ENCODE measurements around the gene LYSMD1.

LYSMD1 gene

DNA sequence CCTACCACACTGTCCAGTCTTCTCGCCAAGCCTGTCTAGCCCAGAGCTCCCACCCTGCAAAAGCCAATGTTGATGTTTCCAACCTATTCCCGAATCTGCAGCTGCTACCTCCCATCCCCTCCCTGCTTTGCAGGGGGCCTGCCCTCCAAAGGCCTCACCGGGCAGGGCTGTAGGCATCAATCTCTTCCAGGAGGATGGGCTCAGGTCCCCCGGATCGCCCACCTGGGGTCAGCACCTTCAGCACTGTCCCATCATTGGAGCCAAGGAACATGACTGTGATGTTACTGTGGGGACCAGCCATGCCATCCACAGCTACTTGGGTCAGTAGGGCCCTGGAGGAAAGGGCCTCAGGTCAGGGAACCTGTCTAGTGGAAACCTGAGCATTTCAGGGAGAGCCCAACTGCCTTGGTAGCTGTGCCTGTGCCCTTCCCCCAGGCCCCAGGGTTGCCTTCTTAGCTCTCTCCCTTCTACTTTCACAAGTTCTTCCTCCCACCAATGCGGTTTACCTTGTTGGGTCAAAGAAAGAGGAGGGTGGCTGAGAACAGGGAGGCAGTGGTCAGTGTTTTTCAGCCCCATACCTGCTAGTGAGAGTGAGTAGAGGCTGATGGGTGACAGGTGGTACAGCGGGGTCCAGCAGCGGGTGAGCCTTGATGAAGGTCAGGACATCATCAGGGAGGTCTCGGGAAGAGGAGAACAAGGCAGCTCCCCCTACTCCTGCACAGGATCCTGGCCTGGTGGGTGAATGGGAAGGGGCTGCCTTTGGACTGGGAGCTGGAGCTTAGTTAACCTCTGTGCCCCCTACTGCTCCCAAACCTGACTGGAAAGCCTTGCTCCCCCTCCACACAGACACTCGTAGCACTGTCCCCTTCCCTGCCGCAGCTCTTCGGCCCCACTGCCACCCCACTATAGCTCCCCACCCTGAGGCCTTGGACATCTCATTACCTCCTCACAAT lies 30.0 kb downstream of the LYSMD1 start:
- TF ChIP-seq, protein P1, sequence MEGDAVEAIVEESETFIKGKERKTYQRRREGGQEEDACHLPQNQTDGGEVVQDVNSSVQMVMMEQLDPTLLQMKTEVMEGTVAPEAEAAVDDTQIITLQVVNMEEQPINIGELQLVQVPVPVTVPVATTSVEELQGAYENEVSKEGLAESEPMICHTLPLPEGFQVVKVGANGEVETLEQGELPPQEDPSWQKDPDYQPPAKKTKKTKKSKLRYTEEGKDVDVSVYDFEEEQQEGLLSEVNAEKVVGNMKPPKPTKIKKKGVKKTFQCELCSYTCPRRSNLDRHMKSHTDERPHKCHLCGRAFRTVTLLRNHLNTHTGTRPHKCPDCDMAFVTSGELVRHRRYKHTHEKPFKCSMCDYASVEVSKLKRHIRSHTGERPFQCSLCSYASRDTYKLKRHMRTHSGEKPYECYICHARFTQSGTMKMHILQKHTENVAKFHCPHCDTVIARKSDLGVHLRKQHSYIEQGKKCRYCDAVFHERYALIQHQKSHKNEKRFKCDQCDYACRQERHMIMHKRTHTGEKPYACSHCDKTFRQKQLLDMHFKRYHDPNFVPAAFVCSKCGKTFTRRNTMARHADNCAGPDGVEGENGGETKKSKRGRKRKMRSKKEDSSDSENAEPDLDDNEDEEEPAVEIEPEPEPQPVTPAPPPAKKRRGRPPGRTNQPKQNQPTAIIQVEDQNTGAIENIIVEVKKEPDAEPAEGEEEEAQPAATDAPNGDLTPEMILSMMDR (IDR thresholded peaks at IDR 0.05; ENCODE audit: insufficient read depth, missing control alignments): peak; percentile 3
- FAIRE-seq (no peak), DNase-seq (ENCODE audit: insufficient read length, low spot score) (no peak)

DNA sequence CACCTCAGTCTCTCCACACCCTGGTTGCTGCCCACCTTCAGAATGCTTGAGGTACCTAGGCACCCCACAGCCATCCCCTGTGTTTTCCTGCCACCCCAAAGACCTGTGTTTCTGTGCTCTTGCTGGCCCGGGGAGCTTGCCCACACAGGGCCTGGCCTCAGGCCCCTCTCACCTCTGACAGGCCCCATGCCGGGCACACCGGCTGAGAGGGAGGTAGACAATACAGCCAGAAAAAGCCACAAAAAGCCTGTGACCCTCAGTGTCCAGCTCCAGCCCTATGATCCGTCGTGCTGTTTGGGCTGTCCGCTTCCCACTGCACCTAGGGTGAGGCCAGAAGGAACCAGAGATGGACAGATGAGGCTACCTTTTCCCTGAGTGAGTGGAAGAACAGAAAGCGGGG lies 30.7 kb downstream of the LYSMD1 start:
- FAIRE-seq: no peak
- no peak for DNase-seq (ENCODE audit: insufficient read length, low spot score)
- TF ChIP-seq, protein P1 (IDR thresholded peaks at IDR 0.05; ENCODE audit: insufficient read depth, missing control alignments): no peak

DNA sequence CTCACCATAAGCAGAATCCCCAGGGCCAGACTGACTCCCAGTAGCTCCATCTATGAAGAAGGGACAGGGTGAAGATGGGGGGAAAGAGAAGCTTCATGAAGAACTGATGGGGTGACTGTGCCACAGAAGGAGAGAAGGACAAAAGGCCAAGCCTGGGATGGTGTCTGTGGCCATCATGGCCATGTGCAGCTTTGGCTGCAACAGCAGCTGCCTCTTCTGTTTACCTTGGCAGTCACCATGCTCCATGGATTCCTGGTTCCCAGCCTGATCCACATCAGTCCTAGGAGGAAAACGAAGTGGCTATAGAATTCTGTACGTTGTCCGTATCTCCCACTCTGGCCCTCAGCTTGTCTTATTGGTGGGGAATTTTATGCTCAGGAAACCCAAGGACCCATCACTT lies 31.3 kb downstream of the LYSMD1 start:
- FAIRE-seq: no peak

GRCh38 chr1:151133018-151133806 lies 32.5 kb downstream of the LYSMD1 start:
- FAIRE-seq (no peak), DNase-seq (ENCODE audit: insufficient read length, low spot score) (no peak)
- TF ChIP-seq, protein P1 (IDR thresholded peaks at IDR 0.05; ENCODE audit: insufficient read depth, missing control alignments): no peak

More for the DNA sequence above, 31.3 kb downstream of the LYSMD1 start:
- TF ChIP-seq, protein P1 (IDR thresholded peaks at IDR 0.05; ENCODE audit: insufficient read depth, missing control alignments): no peak
- no peak for DNase-seq (ENCODE audit: insufficient read length, low spot score)

DNA sequence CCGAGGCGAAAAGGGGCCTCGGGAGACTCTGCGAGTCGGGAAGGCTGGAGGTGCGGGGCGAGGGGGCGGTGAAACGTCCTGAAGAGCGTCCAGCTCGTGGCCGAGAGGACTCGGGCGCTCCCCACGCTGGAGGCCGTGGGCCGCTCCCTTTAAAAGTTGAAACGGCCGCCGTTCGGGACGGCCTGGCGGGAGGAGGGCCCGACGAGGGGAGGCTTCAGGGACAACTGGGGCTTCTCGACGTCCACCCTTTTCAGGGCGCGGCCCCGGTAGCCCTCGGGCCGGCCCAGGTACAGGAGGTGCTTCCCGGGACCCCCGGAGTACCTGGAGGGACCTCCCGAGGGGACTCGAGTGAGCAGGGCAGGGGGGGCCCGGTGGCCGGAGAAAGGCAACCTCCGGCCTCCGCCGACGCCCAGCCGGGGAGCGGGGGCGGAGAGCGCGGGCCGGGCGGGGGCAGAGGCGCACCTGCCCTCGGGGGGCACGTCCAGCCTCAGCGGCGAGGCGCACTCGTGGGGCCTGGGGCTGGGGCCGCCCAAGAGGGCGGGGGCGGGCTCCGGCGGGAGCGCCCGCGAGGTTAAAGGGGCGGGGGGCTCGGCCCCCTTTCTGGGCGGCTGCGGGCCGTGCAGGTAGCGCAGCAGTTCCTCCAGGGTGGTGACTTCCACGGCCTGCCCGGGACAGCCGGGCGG lies 33.2 kb downstream of the LYSMD1 start:
- no peak for DNase-seq (ENCODE audit: insufficient read length, low spot score)

DNA sequence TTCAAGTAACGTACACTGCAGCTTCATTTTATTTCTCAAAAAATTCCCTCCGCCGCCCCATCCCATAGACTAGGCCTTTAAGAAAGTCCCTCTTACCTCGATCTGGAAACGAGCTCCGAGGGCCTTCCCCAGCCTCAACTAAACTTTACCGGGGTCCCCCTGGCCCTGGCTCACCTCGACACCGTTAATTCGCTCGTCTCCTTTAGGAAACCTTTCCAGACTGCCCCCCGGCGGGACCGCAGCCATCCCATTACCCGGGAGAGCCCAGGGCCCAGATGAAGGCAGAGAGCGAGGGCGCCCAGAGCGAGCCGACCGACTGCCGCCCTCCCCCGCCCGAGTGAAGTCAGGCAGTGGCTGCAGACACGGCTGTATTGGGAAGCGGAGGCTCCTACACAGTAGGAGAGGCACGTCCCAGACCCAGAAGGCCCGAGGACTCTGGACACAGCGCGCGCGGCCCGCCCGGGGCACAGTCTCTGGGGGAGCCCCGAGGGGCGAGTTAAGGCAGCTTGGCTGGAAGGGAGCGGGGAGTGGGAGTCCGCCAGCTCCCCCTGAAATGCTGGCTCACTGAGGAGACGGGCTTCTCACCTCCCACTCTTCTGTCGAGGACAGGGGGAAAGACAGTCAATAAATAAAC lies 33.9 kb downstream of the LYSMD1 start:
- DNase-seq (ENCODE audit: insufficient read length, low spot score) (no peak), FAIRE-seq (no peak)
- TF ChIP-seq, protein P1 (IDR thresholded peaks at IDR 0.05; ENCODE audit: insufficient read depth, missing control alignments): no peak

More for the DNA sequence above, 33.2 kb downstream of the LYSMD1 start:
- TF ChIP-seq, protein P1 (IDR thresholded peaks at IDR 0.05; ENCODE audit: insufficient read depth, missing control alignments): no peak
- no peak for FAIRE-seq

Measured in D721Med (cell line).